GM18505 (cell line): ENCODE measurements around the gene ABCB11.
"Not testable (repeated sequence)": the region's sequence is repeated elsewhere in the genome, so short reads cannot be mapped to it uniquely, and the experiment has no call there.

Experiments
- ATAC-seq: cut with Tn5 transposase; IDR thresholded peaks from one replicate; pipeline ENCODE4 v1.9.1; 2021; ENCODE audit not compliant: unreplicated experiment
- POLR2A ChIP-seq: IDR thresholded peaks from 4 replicates; pipeline ENCODE4 v1.6.1; 2011; ENCODE audit warnings: borderline replicate concordance; ENCODE audit not compliant: insufficient read depth, insufficient read length; ENCODE audit errors: extremely low read depth

ABCB11 gene

DNA sequence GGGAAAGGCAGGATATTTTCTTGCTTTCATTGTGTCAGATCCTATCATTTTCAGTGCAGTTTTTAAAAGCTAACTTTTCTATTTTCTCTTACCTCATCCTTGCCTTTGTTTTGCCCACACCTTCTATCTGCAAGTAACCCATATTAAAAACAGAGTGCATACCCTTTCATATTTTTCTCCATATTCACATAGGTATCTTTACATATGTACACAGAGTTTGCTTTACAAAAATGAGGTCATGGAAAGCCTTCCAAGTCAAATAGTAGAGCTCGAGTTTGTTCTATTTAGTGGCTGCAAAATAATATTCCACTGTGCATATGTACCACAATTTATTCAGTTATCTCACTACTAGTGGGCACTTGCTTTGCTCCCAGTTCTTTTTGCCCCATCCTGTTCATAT, 34.3 kb upstream of the ABCB11 start:
- no peak for TF ChIP-seq POLR2A
- ATAC-seq: no peak

GRCh38 chr2:169064199-169064598, 33.1 kb upstream of the ABCB11 start:
- not testable (repeated sequence) for ATAC-seq

- ATAC-seq: not testable (repeated sequence)
Observed at GRCh38 chr2:169054575-169054974, 23.5 kb upstream of the ABCB11 start.

DNA sequence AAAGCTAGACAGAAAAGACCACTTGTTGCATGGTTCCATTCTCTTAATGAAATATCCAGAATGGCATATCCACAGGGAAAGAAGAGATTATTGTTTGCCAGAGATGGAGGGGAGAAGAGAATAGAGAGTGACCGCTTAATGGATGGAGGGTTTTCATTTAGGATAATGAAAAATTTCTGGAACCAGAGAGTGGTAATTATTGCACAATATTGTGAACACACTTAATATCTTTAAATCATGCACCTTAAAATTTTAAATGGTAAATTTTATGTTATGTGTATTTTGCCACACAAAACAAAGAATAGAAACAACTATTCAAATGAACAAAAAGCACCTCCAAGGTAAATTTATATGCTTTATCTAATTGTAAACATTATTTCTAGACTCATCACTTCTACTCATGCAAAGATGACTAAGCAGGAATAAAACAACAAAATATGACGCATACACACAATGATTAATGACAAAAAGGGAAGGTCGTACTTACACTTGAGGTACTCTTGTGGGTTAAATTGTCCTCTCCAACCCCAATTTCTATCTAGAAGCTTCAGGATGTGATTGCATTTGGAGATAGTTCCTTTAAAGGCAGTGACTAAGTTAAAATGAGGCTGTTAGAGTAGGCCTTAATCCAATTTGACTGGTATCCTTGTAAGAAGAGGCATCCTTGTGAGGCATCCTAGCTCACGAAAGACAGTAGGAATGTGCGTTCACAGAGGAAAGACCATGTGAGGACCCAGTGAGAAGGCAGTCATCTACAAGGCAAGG, 19.5 kb upstream of the ABCB11 start:
- no peak for ATAC-seq
- no peak for TF ChIP-seq POLR2A

DNA sequence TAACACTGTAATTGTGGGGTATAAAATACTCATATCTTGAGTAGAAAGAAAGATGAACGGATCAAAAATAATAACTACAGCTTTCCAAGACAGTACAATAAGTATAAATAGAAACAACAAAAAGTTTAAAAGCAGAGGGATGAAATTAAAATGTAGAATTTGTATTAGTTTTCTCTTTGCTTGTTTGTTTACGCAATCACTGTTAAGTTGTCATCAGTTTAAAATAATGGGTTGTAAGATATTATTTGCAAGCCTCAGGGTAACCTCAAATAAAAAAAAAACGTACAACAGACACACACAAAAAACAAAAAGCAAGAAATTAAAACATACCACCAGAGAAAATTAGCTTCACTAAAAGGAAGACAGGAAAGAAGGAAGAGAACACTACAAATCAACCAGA, 18.0 kb upstream of the ABCB11 start:
- no peak for ATAC-seq
- no peak for TF ChIP-seq POLR2A

DNA sequence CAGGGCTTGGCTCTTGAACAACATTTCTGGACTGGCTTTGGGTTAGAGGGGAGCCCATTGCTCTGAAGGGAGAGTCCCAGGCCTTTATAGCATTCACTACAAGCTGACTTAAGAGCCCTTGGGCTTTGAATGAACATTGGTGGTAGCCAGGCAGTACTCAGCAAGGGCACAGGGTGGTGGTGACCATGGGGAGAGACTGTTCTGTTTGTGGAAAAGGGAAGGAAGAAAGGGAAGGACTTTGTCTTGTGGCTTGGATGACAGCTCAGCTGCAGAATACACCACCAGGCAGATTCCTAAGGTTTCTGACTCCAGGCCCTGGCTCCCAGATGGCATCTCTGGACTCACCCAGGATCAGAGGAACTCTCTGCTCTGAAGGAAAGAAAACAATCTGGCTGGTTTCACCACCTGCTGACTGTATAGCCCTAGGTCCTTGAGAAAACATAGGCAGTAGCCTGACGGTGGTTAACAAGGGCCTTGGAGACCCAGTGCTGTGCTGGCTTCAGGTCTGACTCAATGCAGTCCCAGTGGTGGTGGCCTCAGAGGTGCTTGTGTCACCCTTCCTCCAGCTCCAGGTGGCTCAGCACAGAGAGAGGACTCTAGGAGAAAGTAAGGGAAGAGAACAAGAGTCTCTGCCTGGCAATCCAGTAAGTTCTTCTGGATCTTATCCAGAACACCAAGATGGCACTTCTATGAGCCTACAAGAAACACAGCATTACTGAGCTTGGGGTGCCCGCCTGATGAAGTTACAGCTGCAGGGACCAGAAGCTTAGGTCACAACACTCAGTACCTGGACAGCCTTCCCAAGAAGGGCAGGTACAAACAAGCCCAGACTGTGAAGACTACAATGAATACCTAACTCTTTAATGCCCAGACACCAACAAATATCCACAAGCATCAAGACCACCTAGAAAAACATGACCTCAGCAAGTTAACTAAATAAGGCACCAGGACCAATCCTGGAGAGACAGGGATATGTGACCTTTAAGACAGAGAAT, 16.4 kb upstream of the ABCB11 start:
- no peak for TF ChIP-seq POLR2A
- no peak for ATAC-seq

DNA sequence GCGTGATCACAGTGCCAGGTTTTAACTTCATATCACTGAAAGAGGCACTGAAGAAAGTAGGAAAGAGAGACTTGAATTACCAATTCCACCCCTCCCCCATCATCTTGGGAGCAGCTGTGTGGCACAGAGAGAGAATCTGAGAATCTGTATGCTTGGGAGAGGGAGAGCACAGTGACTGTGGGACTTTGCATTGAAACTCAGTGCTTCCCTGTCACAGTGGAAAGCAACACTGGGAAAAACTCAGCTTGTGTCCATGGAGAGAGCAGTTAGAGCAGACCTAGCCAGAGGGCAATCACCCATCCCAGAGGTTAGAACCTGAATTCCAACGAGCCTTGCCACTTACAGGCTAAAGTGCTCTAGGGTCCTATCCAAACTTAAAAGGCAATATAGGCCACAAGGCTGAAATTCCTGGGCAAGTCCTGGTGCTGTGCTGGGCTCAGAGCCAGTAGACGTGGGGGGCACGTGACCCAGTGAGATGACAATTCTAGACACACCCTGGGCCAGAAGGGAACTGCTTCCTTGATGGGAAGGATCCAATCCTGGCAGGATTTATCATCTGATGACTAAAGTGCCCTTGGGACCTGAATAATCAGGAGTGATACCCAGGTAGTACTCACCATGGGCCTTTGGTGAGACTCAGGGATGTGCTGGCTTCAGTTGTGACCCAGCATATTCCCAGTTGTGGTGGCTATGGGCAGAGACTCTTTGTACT, 15.5 kb upstream of the ABCB11 start:
- ATAC-seq: no peak
- TF ChIP-seq POLR2A: no peak

- no peak for ATAC-seq
- TF ChIP-seq POLR2A: no peak
Observed at GRCh38 chr2:169042856-169043255, 11.7 kb upstream of the ABCB11 start.

DNA sequence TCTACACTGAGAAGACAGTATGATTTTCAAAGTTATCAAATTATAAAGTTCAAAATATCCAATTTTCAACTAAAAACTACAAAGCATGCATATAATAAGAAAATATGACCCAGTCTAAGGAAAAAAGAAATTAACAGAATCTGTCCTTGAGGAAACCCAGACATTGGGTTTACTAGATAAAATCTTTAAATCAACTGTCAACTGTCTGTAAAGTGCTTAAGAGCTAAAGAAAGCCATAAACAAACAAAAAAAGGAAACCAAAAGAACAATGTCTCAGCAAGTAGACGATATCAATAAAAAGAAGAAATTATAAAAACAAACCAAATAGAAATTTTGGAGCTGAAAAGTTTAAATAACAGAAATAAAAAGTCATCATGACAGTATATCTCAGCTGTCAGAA, 10.5 kb upstream of the ABCB11 start:
- ATAC-seq: no peak

DNA sequence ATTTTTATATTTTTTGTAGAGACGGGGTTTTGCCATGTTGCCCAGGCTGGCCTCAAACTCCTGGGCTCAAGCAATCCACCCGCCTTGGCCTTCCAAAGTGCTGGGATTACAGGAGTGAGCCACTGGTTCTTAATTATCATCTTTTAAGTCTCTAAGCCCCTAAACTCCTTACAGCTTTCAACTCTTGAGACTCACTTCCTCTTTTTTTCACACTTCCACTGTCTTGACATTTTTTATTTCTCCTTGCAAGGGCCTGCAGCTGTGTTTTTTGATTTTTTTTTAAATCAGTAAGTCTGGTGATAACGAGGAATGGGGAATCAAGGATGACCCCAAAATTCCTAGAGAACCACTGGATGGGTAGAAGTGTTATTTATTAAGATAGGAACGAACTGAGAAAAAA, 8.6 kb upstream of the ABCB11 start:
- ATAC-seq: no peak
- TF ChIP-seq POLR2A: no peak

More for the DNA sequence above, 10.5 kb upstream of the ABCB11 start:
- no peak for TF ChIP-seq POLR2A

DNA sequence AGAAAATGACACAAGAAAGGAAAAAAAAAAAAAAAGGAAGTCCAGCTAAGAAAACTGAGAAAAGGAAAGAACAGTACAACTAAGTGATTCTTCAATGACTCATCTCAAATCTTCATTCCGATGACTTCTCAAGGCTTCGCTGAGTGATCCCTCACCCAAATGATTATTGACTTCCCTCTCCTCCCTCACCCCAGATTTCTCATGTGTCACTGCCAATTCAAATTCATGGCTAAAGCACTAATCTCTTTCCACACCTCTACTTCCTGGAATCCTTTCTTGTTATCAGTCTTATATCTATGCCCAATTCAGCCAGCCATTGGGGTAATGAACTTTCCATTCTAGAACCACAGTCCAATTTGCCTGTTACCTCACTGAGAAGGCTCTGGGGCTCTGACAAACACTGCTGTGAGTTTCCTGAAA, 7.2 kb upstream of the ABCB11 start:
- no peak for TF ChIP-seq POLR2A
- peak; percentile 64 for ATAC-seq

DNA sequence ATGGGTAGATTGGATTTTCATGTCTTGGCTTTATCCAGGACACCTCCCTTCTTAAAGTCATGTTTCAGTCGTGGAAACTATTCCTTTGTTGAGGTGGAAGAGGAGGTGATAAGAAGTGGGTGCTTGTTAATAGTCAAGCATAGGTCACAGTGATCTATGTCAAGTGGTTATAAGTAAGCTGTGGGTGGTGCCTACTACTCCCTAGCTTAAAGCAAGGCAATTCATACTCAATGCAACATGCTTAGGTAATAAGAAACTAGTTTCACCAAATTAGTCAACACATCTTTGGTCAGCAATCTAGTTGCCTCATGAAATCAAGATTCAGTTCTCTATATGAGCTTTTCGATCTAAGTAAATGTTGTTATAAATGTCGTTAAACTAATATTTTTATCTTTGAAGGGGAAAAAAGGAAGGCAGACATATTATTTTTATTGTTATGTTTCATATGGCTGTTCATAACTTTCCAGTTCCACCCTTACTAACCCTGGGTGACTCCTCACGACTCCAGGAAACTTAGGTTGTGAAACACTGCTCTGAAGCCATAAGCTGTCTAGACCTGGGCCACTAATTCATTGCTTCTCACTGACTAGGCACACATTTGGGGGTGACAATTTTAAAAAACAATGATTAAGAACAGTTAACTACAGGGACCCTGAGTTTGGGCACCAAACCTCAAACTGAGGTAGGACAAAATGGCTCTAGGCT, 5.8 kb upstream of the ABCB11 start:
- ATAC-seq: peak; percentile 50
- no peak for TF ChIP-seq POLR2A

DNA sequence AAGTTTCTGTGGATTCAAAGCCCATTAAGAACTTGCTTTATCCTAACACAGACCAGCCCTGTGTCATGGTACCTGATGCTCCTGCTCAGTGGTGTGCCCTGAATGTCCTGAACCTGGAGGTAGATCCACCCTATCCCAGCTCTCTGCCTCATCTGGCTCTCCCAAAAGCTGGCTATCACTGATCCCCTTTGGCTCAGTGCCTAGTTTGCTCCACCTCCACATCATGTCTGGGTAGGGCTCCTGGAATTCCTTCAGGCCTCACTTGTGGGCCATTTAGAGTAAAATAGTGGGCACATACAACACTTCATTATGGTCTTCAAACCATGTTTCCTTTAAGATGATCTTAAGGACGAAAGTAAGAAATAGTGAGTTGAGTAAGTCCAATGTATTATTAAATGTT, 4.8 kb upstream of the ABCB11 start:
- TF ChIP-seq POLR2A: no peak
- ATAC-seq: no peak
